Astrocyte of the spinal cord (primary cell): ENCODE data around the gene MMP19.
A peak's percentile ranks its signal among the peaks of the same experiment; 100 is the strongest.
"Not testable (repeated sequence)": the region's sequence is repeated elsewhere in the genome, so short reads cannot be mapped to it uniquely, and the experiment has no call there.

ENCODE experiments used
- DNase-seq: peaks from one replicate; pipeline ENCODE4 v3.0.0; 2011; ENCODE audit warnings: low read depth, low spot score
- H3K4me3 ChIP-seq: 2 replicates; pipeline ENCODE4 v1.5.1; 2011; ENCODE audit warnings: low read depth, mild to moderate bottlenecking, low read length, moderate library complexity
- CTCF ChIP-seq: IDR thresholded peaks from 2 replicates; pipeline ENCODE4 v1.5.1; 2012; ENCODE audit warnings: low read depth, mild to moderate bottlenecking, low read length, inconsistent platforms
- in situ Hi-C: cut with HindIII; loops from 2 replicates; pipeline ENCODE4 v1.10.0; 2017; ENCODE audit warnings: low sequenced_read_pairs

The MMP19 gene

GRCh38 chr12:55865327-55865726, 22.6 kb upstream of the MMP19 start:
- DNase-seq: no peak
- TF ChIP-seq CTCF: no peak
- in situ Hi-C loops: no loop called here
- no peak overlapping the region for H3K4me3 ChIP-seq

GRCh38 chr12:55862931-55863330, 20.2 kb upstream of the MMP19 start:
- in situ Hi-C loops, DNase-seq, H3K4me3 ChIP-seq: not testable (repeated sequence)

GRCh38 chr12:55862286-55862685, 19.6 kb upstream of the MMP19 start:
- no peak for TF ChIP-seq CTCF
- no peak for DNase-seq
- H3K4me3 ChIP-seq: no peak overlapping the region
- in situ Hi-C loops: no loop called here

- in situ Hi-C loops: no loop called here
- H3K4me3 ChIP-seq: no peak overlapping the region
- no peak for TF ChIP-seq CTCF
- DNase-seq: no peak
These were observed 19.1 kb upstream of the MMP19 start for GRCh38 chr12:55861871-55862270.

GRCh38 chr12:55861396-55861795, 18.7 kb upstream of the MMP19 start:
- no peak for TF ChIP-seq CTCF
- DNase-seq: no peak
- in situ Hi-C loops: no loop called here
- H3K4me3 ChIP-seq: no peak overlapping the region

DNA sequence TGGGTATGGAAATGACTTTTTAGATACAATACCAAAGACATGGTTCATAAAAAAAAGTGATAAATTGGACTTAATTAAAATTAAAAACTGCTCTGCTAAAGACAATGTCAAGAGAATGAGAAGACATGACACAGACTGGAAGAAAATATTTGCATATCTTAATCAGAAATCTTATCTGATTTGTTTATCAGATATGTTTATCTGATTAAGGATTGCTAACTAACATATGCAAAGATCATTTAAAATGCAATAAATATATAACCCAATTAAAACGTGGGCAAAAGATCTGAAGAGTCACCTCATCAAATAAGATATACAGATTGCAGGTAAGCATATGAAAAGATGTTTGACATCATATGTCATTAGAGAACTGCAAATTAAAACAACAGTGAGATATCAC, 10.0 kb upstream of the MMP19 start:
- in situ Hi-C loops: no loop called here
- TF ChIP-seq CTCF: no peak
- DNase-seq: no peak
- H3K4me3 ChIP-seq: no peak overlapping the region

DNA sequence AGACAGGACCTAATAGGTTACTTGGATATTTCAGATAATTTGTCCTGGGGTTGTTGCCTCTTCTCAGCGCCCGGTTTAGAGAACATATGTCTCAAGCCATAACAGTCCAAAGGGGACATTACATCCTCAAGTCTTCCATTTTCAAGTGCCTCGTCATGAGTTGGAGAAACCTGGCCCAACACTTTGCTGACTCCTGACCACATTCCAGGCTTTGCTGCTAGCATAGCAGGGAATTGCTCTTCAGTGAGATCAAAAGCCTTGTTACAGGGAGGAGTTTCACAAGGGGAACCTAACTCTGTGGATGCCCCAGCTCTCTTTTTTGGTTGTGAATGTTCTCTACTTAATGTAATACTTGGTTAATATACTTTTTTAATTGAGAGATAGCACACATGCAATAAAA, 8.2 kb upstream of the MMP19 start:
- in situ Hi-C loops: no loop called here
- H3K4me3 ChIP-seq: no peak overlapping the region
- TF ChIP-seq CTCF: no peak
- DNase-seq: peak; percentile 34
